NOMO-1 treated with dmso at 0.1 percent for 144 hours (cell line): Measurements from ENCODE around the gene IRX5.

Source experiments
- DNase-seq: peaks from one replicate; lab custom pipeline; 2025; ENCODE audit not compliant: unreplicated experiment; lab: John Stamatoyannopoulos, UW

Gene IRX5

DNA sequence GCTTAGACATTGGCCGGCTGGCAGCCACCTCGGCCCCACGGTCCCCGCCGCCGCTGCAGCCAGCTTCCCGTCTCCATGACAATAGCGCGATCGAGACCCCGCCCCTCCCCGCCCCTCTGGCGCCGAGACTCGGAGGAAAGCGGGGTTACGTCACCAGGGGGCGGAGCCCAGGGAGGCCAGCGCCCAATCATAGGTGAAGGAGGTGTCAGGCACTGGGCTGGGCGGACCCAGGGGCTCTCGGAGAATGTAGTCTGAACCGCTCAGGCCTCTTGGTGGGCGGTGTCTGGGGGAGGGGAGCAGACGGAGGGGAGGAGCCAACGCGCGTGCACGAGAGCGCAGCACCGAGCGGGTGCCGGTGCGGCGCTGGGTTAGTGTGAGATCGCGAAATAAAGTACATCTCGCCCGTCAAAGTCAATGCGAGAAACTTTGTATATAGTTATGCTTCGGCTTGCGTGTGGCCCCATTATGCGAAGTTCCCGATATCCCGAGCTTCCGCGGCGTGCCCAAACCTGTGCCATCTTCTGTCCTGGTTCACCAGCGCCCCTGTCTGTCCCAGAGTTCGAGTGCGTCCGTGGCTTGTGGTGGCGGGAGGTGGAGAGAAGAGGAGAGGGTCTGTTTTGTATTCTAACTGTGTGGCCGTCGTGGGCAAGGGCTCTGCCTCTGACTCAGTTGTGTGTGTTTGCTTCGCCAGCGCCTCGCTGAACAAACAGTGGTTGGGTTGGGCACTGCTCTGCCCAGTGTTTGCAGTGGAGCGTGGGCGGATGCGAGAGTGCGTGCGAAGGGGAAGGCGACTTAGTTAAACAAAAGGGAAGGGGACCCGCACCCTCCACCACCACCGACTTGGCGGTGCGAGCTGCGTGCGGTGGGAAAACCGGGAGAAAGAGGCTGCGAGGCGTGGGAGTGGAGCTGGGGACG is 1.3 kb upstream of the IRX5 start:
- peak; percentile 99 for DNase-seq

DNA sequence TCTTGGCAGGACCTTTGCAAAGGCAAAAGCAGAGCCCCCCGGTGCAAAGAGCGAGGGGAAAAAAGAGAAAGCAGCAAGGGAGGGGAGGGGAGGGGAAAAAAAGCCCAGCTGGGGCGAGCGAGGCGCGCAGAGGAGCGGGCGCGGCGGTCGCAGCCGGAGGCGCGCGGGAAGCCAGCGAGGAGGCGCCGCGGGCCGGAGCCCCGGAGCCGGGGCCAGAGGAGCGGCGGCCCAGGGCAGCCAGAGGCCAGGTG is 129 bp downstream of the IRX5 start:
- DNase-seq, result no peak

DNA sequence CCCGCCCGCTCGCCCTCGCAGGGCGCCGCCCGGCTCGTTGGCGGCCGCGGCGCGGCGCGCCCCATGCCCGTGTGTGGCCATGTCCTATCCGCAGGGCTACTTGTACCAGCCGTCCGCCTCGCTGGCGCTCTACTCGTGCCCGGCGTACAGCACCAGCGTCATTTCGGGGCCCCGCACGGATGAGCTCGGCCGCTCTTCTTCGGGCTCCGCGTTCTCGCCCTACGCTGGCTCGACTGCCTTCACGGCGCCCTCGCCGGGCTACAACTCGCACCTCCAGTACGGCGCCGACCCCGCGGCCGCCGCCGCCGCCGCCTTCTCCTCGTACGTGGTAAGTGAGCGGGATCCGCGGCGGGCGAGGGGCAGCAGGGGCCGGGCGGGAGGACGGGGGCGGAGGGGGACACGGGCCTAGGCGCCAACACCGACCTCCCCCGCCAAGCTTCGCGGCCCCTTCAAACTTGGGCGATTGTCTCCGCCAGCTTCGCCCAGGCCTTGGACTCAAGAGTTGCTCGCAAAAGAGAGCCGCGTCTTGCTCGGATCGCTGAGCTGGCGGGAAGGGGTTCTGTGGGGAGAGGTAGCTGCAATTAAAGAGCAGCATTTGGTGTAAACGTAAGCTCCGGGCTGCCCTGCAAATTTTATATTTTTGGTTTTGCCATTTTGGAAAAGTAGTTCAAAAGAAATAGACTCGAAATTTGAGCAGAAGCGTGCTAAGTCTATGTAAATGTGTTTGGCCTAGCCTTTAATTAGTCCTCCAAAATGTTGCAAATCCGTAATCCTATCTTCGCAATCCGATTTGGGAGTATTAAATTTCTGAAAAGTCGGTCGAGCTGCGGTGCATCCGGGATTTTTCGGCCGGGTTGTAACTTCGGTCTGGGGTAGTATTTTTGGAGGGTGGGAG is 702 bp downstream of the IRX5 start:
- DNase-seq, result no peak

DNA sequence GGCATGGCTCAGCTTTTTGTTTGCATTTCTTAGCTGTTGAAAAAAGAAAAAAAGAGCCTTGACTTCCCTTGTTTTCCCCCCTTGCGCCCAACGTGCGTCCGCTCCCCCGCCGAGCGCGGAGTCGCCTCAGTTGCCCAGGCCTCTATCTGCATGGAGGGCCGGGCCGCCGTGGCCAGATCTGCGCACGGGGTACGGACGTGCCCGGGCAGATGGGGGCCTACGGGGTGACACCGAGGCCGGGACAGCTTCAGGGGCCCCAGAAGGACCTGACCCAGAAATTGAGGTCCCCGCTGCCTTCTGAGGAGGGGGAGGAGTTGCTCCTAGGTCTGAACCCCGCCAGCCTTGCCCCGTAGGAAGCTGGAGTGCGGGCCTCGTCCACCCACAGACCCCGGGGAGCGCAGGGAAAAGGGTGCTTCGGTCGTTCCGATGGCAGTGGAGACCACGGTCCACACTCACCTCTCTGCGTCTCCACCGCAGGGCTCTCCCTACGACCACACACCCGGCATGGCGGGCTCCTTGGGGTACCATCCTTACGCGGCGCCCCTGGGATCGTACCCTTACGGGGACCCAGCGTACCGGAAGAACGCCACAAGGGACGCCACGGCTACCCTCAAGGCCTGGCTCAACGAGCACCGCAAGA is 1.5 kb downstream of the IRX5 start:
- no peak for DNase-seq

DNA sequence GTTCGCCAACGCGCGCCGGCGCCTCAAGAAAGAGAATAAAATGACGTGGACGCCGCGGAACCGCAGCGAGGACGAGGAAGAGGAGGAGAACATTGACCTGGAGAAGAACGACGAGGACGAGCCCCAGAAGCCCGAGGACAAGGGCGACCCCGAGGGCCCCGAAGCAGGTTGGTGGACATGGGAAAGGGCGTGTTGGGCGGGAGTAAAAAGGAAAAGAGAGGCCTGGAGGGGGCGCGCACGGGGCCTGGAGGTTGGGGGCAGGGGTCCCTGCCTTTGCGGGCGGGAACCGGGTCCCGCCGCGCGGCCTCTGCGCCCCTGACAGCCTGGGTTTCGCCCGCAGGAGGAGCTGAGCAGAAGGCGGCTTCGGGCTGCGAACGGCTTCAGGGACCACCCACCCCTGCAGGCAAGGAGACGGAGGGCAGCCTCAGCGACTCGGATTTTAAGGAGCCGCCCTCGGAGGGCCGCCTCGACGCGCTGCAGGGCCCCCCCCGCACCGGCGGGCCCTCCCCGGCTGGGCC is 2.1 kb downstream of the IRX5 start:
- no peak for DNase-seq

DNA sequence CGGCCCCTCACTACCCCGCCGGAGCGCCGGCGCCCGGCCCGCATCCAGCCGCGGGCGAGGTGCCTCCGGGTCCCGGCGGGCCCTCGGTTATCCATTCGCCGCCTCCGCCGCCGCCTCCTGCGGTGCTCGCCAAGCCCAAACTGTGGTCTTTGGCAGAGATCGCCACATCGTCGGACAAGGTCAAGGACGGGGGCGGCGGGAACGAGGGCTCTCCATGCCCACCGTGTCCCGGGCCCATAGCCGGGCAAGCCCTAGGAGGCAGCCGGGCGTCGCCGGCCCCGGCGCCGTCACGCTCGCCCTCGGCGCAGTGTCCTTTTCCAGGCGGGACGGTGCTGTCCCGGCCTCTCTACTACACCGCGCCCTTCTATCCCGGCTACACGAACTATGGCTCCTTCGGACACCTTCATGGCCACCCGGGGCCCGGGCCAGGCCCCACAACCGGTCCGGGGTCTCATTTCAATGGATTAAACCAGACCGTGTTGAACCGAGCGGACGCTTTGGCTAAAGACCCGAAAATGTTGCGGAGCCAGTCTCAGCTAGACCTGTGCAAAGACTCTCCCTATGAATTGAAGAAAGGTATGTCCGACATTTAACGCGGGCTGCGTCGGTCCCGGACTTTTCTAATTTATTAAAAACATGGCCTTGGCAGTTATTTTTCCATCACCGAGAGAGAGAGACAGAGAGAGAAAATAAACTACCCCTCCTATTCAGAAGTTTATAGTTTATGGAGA is 2.8 kb downstream of the IRX5 start:
- DNase-seq, result no peak

DNA sequence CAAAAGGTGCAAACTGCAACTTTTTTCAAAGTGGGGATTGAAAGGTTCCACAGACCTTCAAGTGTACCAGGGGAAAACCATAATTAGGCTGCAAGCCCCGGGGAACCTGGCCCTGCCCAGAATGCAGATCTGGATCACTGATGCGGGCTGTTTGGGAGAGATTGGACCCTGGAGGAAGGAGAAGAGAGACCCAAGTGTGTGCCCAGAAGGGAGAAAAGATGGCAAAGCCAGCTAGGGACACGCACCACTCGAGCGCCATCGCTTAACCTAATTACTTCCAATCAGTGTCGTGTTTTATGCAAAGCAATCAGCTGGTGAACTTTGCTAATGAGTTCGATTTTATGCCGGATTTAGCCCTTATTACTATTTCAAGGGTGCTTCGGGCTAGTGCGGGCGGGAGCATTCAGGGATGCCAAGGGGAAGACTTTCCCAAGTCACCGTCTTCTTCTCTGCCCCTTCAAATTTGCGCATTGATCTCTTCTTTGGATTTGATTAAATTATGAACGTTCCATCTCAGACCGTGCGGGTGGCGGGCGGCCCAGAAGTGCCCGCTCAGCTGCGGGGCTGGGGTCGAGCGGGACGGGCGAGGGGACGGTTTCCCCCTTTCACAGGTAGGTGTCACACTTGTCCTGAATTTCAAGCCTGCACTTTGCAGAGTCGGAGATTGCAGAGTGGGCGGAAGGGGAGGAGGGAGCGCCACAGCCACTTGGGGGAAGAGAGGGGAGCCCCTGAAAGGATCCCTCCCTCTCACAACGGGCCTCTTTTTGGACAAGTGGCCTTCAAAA is 4.0 kb downstream of the IRX5 start:
- no peak for DNase-seq

DNA sequence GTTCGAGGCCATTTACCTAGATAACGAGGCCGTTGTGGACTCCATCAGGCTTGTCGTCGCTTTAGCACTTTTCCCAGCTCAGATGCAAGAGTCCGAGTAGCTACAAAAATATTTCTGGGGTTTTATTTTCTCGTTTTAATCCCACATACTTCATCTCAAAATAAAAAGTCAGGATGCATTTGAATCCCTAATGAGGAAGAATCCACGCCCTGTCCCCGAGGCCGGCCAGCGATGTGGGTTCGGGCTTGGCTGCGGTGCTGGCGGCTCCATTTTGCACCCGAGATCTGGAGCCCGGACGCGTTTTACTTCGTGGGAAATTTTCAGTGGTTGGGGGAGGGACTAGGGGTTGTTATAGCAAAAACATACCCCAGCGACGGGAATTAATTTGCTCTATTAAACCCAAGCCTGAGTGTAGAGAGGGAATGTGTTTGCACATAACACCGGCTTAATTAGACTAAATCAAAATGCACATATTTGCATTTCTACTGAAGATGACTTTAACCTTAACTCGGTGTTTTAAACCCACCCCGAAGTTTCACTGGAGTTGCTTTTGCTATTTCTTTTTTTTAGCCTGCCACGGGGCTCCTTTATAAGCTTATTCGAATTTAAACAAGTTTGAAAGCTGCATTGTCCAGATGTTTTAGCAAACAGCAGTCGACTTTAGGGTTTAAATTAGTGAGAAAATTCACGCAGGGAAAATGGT is 4.8 kb downstream of the IRX5 start:
- DNase-seq, result no peak

DNA sequence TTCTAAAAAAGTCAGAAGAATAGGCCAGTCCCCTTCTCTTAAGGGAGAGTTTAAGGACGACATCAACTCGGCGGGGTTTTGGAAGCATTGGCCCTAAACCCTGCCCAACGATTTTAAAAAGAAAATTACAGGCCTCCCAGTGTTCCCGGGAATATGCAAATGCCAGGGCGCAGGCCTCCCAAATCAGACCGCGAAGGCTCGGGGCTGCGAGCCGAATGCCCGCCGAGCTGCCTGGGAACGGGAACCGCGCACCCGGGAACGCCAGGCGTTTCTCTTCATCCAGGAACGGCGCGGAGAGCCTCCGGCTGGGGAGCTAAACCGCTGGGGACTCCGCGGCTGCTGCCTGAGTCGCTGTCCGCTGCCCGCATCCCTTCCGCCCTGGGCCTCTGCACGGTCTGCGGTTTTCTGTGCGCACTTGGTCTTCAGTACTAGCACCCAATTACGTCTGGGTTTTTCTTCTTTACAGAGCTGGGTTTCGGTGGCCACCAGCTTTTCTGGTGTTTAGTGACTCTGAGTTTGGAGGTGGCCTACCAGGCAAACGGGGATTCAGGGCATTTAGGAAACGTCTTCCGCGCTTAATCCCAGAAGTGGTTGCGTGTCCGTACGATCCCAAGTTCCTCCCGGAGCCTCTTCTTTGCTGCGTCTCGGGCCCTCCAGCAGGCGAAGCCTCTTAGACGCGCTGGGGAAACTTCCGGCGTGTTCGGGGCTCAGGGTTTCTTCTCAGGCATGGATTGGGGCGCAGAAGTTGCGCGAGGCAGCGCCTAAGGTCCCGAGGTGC is 5.7 kb downstream of the IRX5 start:
- DNase-seq, result no peak

DNA sequence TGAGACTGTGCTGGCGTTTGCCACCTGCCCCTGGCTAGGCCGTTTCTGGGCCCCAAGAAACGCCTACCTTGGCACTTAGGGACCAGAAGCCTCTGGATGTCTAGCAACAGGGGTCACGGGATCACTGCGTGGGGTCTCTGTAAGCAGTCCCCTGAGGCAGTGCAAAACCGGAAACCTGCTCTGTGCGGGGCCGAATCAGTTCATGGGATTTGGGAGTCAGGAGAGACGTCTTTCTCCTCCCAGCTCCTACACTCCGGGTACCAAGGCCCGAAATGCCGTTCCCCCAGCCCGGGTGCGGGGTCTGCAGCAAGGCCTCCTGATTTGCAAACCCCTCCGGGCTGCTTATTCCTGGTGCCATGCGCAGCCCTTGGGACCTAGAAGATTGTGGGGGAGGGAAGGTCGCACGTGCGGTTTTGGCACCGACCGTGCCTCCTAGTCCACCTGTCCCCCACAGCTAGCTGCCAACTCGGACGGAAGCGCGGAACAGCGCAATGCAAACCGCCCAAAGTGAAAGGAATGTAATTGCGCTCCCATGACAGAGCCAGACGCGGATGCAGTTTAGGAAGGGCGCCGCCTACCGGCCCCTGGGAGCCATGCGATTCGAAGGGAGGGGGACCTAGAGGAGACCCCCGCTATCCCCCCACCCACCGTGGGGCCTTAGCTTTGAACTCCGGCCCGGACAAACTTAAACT is 6.5 kb downstream of the IRX5 start:
- DNase-seq, result no peak

DNA sequence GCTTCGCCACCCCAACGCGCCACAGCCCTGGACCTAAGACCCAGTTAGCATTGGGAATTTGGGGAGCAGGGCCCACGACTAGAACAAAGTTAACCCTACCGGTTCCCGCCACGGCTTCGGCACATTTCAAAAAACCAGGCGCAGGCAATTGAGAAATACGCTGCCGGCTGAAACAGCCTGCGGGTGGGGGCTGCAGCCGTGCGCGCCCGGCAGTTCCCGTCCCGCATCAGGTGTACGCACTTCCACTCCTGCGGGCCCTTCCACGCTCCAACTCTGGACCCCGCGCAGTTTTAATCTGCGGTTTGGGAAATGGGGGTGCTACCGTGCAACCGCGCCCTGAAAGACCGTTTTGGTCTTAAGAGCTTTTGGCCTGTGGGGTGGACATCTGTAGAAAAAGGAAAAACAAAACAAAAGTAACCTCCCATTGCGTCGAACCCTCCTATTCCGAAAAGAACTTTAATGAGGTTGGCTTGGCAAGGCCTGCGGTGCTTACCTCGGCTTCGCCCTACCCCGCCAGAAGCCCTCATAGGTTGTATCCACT is 7.1 kb downstream of the IRX5 start:
- DNase-seq, result no peak

DNA sequence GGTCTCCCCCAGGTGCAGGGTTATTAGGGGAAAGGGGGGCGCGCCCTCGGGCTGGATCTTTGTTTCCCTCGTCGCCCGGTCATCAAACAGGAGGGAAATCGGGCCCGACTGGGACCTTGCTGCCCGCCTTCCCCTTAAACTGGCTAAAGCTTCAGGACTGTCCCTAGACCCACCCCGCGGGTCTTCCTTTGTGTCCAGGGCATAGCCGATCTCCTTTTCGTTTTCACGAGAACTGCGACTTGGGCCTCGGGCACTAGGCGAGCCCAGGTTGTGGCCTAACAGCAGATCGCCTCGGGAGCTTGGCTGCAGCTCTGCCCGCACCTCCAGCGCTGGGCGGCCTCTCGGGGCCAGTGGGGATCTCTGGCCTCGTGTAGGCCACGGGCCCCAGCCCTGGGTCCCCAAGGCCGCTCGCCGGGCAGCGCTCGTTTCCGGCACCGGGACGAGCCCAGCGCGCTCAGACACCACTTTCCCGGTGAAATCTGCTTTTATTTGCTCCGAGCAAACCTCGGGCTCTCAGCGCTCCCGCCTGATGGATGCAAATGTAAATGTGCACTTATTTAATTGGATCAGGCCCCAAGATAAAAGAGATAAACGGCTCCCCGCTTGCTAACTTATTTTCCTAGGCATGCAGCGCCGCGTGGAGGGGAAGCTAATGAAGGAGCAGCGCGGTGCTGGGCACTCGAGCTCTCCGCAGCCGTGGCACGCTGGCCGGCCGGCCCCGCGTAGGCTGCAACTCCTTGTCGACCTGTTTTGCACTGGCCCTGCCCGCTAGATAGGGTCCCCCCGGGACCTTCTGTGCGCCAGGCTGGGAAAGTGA is 7.8 kb downstream of the IRX5 start:
- DNase-seq, result no peak

DNA sequence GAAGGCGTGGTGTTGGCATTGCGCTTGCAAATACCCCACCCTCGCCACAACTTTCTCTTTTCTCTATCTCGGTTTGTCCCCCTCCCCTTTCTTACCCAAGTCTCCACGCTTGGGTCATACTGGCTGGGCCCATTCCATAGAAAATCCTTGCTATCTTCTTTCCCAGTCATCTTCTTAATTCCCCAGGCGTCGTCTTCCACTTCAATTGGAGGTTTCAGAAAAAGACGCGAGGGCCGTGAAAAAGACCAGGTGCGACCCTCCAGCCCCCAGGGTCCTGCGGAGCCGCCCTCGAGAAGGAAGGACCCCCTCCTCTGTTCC is 8.3 kb downstream of the IRX5 start:
- no peak for DNase-seq

DNA sequence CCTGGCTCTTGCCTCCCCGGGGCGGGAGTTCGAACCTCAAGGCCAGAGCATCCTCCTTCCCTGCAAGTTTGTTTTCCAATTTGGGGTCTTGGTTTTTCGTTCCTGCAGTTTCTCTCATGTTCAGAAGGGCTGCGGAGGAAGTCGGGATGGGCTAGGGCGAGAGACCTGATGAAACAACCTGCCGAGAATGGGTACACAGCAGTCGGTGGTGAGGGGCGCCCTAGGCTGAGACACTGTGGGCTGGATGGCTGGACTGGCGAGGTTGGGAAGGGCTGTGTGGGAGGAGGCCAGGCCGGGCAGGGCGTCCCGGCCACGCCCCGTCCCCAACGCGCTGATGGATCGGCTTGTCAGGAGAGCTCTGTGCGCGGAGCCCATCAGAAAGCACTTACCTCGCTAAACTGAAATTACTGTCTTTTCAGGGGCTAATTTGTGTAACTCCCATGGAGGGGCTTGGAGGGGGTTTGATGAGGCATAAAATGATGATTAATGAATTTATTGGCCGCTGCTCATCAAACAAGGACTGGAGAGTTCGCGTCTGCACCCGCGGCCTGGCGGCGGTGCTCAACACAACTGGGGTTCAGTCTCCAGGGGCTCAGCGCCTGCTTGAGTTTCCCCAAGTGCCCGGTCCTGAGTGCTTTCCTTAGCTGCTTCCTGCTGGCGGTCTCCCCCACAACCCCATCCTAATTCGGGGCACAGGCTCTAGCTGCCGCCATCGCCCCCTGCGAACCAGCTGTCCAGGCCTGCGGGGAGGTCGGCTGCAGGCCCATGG is 9.0 kb downstream of the IRX5 start:
- no peak for DNase-seq

DNA sequence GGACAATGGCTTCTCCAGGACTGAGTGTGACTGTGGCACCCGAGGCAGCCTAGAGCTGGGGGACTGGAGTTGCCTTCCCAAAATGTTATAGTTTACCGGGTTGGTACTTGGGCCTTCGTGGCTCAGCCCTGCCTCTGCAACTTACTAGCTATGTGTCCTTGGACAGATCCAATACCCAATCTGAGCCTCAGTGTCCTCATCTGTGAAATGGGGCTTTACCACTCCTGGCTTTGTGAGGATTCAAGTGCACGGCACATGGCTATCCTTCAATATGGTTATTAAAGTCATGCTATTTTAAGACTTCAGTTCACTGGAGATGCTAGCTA is 9.6 kb downstream of the IRX5 start:
- no peak for DNase-seq

DNA sequence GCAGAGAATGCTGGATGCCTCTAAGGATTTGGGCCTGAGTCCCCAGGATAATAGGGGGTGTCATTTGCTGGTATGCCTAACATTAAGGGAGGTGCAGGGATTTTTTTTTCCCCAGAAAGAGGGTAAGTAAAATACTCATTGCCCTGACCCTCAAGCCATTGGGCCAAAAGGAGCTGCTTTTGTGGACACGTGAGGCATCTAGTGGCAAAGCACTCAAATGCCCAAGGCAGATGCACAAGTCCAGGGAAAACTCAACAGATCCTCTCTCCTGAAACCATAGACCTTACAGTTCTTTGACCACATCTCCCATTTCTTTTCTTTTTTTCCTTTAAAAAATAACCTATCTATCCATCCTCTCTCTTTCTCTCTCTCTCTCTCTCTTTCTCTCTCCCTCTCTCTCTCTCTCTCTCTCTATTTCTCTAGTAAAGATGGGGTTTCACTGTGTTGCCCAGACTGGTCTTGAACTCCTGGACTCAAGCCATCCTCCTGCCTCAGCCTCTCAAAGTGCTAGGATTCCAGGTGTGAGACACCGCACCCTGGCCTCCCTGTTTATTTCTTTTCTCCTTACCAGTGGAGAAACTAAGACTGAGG is 11.8 kb downstream of the IRX5 start:
- no peak for DNase-seq
